GM19467 (cell line): ENCODE results near the gene ACP3.
"Not testable (repeated sequence)": the region's sequence is repeated elsewhere in the genome, so short reads cannot be mapped to it uniquely, and the experiment has no call there.

Source experiments
- ATAC-seq: cut with Tn5 transposase; IDR thresholded peaks from one replicate; pipeline ENCODE4 v1.9.1; 2021; ENCODE audit warnings: mild to moderate bottlenecking, moderate library complexity; ENCODE audit not compliant: unreplicated experiment

The ACP3 gene

DNA sequence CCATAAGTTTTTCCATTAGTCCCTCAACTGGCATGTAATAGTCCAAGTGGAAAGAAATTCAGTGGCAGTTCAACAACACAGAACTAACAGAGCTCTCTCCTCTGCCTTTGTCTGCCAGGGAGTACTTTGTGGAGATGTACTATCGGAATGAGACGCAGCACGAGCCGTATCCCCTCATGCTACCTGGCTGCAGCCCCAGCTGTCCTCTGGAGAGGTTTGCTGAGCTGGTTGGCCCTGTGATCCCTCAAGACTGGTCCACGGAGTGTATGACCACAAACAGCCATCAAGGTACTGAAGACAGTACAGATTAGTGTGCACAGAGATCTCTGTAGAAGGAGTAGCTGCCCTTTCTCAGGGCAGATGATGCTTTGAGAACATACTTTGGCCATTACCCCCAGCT, 39.4 kb downstream of the ACP3 start:
- ATAC-seq = no peak

DNA sequence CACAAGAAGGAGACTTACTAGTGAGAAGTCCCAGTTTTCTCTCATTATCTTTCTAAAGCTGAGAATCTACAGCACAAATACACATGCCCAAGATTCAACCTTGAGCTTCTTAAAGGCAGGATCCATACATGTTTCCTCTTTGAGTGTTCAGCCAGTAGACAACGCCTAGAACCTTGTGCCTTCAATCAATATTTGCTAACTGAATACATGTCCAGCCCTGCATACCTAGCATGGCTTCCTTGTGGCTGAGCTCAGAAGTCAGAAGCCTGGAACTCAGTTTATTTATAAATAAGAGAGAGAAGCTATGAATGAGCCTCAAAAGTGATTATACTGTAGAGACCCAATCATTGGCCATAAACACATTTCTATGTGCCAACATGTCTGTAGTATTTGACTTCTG, 43.5 kb downstream of the ACP3 start:
- ATAC-seq = no peak

DNA sequence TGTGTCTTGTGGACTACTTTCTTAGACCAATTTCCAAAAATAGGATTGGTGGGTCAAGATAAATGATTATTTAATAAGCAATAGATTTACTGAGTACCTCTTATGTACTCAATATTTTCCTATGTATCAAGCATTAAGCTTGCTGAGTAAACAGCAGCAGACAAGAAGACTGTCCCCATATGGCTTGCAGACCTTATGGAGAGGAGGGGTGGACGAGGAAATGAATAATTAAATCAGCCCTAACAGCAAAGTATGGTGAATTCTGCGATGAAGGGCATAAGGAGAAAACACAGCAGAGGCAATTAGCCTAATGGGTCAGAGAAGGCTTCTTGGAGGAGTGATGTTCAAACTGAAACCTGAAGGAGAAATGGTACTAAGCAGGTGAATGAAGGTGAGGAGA, 45.1 kb downstream of the ACP3 start:
- no peak for ATAC-seq

DNA sequence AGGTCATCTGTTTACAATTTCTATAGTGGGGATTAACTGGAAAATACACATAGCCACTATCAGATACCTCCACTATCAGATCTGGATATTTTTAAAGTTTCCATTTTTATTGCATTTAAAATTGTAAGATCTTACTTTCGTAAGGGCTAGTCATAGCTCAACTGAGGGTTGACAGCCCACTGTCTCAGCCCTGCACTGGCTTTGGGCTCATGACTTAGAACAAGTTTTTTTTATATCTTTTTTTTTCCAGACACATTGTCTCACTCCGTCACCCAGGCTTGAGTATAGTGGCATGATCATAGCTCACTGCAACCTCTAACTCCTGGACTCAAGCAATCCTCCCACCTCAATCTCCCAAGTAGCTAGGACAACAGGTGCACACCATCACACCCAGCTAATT, 51.3 kb downstream of the ACP3 start:
- no peak for ATAC-seq

DNA sequence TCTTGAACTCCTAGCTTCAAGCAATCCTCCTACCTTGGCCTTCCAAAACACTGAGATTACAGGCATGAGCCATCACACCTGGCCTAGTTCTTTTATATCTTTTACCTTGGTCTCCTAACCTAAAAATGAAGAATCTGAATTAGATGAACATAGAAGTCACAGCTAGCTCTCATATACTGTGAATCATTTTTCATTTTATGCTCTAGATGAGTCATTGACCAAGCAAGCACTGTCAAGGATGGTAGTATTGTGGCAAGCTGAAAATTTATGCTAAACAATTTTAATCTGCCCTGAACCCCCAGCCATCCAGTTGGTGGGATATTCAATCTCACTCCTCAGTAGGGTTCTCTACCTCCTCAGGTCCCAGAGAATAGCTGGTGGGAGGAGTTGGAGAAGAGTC, 51.8 kb downstream of the ACP3 start:
- no peak for ATAC-seq

DNA sequence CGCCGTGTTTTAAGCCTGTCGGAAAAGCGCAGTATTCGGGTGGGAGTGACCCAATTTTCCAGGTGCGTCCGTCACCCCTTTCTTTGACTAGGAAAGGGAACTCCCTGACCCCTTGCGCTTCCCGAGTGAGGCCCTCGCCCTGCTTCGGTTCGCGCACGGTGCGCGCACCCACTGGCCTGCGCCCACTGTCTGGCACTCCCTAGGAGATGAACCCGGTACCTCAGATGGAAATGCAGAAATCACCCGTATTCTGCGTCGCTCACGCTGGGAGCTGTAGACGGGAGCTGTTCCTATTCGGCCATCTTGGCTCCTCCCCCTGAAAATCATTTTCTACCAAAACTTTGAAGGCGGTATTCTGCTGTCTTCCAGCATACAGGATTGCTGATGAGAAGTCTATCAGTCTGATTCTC, 59.7 kb downstream of the ACP3 start:
- ATAC-seq = not testable (repeated sequence)

DNA sequence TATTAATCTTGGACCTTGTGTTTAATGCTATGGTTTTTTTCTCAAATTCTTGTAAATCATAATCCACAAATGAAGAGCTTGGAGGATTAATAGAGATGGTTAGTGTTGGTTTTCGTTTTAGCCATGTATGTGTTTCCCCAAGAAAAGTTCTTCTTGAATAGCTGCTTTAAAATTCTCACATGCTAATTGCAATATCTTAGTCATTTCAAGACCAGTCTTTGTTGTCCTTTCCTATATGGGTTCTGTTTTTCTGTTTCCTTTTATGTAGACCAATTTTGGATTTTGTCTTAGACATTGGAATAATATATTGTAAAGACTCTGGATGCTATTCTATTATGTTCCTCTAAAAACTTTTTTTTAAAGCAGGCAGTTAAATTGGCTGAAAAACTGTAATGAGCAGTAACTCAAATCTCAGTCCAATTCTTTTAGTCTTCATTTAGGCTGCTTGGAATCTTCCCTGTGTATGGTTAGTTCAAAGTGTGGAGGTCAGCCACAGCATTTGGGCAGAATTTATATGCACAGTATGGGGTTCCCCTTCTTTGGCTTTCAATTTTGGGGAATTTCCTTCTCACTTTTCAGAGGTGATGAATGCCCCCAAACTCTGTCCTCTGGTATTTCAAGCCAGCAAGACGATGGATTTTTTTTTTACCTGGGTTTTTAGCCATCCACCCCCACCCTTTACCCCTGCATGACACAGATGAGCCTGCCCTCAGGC, 61.0 kb downstream of the ACP3 start:
- ATAC-seq = no peak

DNA sequence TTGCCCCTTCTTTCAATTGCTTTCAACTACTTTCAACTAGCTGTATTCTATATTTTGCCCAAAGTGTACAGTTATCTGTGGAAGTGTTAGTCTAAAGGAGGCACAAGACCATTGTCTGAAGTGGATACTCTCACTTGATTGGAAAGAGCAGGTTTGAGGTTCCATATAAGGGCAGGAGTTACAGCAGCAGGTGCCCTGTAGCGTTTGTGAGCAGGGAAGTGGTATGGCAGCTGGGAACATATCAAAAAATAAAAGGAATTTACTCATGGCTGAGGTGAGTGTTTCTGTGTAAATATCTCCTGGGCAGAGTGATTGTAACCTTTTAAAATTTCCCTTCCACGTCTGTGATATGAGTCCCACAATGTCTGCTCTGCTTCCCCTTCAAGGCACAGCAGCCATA, 61.6 kb downstream of the ACP3 start:
- no peak for ATAC-seq

DNA sequence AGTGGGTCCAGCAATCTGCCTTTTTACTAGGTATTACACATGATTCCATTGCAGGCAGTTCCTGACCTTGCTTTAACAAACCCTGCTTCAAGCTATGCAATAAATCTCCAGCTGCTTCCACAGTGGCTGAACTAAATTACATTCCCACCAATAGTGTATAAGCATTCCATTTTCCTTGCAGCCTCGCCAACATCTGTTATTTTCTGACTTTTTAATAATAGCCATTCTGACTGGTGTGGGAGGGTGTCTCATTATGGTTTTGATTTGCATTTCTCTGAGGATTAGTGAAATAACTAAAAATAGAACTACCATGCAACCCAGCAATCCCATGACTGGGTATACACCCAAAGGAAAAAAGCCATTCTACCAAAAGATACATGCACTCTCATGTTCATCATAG, 63.7 kb downstream of the ACP3 start:
- ATAC-seq = no peak

DNA sequence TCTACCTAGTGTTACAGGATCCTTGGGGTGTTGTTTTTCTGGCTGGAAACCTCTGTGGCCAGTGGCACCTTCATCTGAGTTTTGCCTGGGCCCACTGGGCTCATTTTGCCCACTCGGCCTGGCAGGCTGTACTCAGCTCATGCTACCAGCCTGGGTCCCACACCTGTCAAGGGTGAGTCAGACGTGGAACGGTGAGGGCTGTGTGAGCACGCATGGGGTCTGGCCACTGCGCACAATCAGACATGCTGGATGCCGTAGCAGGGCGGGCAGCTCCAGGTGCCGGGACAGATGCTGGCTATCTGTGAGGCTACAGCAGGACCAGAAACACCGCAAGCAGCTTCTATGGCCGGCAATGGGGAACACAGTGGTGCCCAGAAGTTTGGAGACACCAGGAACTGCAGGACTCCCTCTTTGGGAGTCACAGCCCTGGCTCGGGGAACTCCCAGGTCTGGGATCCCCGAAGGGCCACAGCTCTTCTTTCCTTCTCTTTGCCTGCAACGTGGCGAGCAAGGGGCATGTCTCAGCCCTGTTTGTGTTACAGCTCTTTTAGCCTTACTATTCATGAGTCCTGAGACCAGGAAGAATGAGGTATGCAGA, 64.2 kb downstream of the ACP3 start:
- ATAC-seq = no peak

DNA sequence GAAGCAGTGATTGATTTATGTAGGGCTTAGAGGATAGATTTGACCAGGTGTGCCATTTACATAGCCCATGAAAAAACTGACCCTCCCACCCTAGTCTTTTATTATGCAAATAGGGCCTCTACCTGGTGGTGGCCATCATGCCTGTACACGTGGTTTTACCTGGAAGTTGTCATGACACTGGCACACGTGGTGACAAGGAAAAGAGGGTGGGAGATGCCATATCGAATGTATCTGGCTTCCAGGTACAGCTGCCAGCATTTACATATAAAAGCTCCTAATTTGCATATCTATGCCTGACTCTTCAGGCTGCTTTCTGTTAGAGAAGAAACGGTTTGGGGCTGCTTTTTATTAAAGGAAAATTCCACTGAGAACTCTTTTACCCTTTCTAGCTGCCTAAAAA, 65.1 kb downstream of the ACP3 start:
- ATAC-seq = no peak

DNA sequence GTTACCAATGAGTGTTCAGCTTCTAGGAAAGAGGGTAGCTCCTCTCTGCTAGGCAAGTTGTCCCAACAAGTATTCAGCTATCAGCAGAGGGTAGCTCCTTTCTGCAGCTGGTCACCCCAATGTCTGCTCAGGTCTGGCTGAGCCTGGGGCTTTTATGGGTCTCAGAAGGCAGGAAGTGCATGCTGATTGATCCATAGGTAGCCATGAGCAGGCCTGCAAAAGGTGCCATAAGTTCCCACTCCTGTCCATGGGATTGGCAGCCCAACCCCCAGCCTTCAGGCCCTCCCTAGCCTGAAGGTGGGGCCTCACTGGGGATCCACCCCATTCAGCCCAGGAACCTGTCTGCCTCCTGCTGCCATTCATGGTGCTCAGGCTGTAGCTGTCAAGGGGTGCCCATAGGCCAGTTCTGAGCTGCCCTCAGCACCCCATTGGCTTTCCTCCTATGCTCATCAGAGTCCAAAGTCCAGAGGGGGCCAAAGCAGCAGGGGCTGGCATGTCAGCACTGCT, 65.5 kb downstream of the ACP3 start:
- no peak for ATAC-seq

DNA sequence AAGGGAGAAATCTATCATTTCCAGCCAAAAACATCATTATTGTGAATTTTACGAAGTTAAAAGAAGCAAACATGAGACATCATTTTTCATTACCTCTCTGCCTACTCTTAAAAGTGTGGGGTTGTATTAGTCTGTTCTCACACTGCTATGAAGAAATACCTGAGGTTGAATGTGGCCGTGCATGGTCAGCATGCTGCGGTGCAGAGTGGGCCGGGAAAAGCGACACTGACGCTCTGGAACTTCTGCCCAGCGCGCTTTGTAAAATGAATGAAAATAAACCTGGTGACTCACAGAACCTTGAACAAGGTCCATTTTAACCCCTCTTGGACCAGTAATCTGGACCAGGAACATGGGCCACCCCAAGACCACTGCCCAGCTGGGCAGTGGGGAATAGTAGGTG, 69.1 kb downstream of the ACP3 start:
- ATAC-seq = no peak

DNA sequence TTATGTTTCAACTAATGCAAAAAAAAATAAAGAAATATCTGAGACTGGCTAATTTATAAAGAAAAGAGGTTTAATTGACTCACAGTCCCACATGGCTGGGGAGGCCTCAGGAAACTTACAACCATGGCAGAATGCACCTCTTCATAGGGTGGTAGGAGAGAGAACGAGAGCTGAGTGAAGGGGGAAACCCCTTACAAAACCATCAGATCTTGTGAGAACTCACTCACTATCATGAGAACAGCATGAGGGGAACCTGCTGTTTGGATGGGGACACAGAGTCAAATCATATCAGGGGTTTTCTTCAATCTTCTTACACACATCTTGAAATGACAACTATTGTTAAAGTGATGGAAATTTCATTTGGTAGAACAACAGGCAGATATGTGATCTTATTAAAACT, 75.5 kb downstream of the ACP3 start:
- not testable (repeated sequence) for ATAC-seq

DNA sequence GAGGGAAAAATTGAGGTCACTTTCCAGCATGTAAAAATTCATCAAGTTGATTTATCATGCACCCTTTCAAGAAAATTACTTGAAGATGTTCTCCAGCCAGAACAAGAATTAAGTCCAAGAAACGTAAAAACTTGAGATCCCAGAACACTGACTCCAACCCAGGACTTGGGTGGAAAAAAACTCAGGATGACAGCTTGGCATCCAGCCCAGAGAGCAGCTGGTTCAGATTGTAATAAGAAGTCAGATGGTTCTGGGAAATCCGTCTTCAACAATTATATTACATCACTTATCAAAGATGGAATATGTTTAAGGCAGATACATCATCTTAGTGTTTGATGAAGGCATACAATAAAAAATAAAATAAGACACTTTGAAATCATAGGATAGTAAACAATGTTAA, 77.1 kb downstream of the ACP3 start:
- ATAC-seq = no peak

DNA sequence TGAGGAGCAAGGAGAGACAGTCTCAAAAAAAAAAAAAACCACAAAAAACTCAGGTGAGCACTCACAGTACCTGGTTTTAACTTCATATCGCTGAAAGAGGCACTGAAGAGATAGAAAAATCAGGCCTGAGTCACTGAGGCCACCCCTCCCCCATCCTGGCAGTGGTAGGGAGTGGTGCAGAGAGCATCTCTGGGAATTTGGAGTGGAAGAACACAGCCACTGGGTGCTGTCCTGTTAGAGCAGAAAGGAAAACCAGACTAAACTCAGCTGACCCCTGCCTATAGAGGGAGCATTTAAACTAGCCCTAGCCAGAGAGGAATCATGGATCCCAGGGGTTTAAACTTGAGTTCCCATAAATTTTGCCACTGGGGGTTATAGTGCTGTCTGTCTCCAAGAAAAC, 77.9 kb downstream of the ACP3 start:
- ATAC-seq = no peak

DNA sequence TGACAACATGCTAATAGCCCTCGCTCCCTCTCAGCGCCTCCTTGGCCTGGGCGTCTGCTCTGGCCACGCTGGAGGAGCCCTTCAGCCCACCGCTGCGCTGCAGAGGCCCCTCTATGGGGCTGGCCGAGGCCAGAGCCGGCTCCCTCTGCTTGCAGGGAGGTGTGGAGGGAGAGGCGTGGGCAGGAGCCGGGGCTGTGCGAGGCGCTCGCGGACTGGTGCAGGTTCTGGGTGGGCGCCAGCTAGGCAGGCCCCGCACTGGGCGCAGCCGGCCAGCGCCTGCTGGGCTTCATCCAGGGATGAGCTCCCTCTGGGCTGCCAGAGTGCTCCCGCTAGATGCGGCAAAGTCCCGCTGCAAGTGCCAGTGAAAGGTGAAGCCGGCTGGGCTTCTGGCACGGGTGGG, 79.0 kb downstream of the ACP3 start:
- no peak for ATAC-seq

DNA sequence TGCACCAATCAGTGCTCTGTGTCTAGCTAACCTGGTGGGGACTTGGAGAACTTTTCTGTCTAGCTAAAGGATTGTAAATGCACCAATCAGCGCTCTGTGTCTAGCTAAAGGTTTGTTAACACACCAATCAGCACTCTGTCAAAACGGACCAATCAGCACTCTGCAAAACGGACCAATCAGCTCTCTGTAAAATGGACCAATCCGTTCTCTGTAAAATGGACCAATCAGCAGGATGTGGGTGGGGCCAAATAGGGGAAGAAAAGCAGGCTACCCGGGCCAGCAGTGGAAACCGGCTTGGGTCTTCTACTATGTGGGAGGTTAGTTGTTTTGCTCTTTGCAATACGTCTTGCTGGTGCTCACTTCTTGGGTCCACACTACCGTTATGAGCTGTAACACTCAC, 79.6 kb downstream of the ACP3 start:
- not testable (repeated sequence) for ATAC-seq

DNA sequence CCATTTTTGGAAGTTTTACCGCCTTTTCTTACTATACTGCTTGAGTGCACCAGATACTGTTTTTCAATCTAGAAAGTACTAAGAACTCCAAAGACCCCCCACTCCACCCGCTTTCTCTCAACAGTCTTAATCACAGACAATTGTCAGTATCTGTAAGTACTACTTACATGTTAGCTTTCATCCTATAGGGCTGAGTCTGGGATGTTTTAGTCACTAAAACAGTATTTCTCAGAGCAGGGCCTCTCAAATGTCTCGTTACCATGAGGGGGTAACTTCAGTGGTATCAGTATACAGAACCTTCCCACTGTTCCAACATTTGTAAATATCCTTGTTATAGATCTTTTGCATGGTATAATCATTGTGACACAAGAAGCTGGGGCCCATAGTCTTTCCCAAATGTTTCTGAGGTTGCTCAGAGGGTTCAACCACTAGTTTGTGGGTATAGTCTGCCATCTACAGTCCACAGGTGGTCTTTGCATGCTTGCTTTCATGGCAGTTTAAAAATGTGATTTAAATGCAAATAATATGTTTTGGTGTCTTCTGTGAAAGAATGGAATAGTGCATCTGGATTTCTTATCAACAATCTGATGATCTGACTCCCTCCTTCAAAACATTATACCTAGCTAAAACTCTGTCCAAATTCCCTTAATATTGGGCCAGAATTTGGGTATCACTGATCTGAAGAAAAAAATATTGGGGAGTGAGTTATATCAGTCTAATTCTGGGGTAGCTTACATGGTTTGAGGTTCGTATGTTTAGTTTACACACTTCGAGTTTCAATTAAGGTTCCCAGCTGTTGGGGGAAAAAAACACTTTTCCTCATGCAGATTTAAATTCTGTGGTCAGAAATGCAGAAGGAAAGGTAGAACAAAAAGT, 82.1 kb downstream of the ACP3 start:
- no peak for ATAC-seq

DNA sequence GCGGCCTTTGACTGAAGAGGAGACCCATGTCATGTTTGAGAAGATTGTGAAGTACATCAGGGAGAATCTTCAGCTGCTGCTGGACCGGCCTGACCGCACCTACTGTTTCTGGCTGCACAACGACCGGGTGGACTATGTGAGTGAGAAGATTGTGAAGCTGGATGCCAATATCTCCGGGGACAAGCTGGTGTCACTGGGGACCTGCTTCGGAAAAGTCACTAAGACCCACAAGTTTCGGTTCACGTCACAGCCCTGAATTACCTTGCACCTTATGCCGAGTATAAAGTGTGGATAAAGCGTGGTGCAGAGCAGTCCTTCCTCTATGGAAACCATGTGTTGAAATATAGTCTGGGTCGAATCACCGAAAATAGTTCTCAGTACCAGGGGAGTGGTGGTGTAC, 84.0 kb downstream of the ACP3 start:
- no peak for ATAC-seq

DNA sequence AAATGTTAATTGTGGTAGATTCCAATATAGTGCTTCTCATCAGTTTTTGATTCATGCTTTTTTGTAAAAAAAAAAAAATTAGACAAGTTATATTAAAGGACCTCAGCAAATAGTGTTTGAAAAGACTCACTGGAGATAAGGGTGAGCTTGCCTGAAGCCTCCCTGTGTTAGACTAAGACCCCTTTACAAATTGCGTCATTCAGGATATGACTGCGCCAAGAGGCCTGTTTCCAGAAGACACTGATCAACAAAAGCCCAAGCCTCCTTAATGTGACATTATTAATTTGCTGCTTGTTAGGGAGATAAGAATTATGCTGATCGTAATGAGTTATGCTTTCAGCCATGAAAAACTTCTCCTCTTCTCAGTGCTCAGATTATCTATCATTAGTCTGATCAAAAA, 87.1 kb downstream of the ACP3 start:
- no peak for ATAC-seq

DNA sequence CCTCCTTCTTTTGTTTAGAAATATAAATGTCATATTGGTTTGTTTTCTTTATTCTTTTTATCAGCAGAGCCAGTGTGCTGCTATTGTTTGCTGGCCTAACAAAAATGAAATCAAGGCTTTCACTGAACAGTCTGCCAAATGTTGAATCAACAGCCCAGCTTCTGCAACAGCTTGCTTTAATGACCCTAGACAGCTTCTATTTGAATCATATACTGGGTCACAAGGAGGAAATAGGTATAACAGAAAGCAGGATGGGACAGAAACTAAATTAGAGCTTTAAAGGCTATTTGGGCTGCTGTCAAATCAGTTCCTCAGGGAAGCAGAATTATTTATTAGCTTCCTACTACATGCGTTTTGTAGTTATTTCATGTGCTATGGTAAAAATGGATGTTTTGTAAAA, 88.0 kb downstream of the ACP3 start:
- no peak for ATAC-seq
